GM19395 (cell line): Measurements from ENCODE around the gene RNF149.
A peak's percentile ranks its signal among the peaks of the same experiment; 100 is the strongest.
"Not testable (repeated sequence)": the region's sequence is repeated elsewhere in the genome, so short reads cannot be mapped to it uniquely, and the experiment has no call there.

ENCODE experiments used
- ATAC-seq: cut with Tn5 transposase; IDR thresholded peaks from one replicate; pipeline ENCODE4 v1.9.1; 2021; ENCODE audit warnings: mild to moderate bottlenecking, moderate library complexity; ENCODE audit not compliant: unreplicated experiment

The RNF149 gene

DNA sequence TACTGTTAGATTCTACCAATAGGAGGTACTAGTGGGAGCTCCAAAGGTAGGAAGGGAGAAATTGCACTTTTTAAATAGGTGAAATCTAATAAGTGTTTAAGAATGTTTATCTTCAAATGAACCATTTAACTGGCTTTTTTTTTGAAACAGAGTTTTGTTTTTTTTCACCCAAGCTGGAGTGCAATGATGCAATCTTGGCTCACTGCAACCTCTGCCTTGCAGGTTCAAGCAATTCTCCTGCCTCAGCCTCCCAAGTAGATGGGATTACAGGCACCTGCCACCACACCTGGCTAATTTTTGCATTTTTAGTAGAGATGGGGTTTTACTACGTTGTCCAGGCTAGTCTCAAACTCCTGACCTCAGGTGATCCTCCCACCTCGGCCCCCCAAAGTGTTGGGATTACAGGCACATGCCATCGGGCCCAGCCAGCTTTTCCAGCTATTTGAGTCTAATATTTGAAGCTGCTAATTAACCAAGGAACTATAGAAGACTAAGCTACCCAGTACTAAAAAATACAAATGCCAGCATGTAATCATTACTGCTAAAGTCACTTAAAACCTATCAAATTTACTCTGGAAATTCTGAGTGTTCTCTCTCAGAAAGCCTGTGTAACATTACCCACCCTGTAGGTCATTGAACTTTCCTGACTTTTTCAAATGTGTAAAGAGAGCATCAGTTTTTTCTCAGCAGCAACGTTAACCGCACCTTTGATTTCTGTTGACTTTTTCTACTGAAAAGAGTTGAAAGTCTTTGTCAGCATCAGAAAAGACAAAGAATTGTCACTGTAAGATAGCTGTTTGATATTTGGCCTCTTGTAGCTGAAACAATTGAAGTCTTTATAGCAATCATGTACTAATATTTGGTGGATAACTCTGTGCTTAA is 24.6 kb upstream of the RNF149 start:
- no peak for ATAC-seq

DNA sequence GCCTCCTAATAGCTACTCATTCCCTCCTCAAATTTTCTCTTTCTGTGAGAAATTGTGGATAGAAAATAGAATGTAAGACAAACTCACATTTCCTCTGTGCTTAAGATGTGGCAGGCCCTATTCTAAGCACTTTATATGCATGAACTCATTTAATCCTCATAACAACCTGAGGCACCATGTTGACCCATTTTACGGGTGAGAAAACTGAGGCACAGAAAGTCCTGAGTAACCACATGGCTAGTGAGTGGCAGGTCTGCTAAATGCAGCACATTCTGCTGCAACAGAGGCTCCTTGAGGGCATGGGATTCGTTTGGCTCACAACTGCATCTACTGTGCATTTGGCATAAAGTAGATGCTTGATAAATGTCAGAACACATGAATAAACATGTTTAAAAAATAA is 22.7 kb upstream of the RNF149 start:
- no peak for ATAC-seq

DNA sequence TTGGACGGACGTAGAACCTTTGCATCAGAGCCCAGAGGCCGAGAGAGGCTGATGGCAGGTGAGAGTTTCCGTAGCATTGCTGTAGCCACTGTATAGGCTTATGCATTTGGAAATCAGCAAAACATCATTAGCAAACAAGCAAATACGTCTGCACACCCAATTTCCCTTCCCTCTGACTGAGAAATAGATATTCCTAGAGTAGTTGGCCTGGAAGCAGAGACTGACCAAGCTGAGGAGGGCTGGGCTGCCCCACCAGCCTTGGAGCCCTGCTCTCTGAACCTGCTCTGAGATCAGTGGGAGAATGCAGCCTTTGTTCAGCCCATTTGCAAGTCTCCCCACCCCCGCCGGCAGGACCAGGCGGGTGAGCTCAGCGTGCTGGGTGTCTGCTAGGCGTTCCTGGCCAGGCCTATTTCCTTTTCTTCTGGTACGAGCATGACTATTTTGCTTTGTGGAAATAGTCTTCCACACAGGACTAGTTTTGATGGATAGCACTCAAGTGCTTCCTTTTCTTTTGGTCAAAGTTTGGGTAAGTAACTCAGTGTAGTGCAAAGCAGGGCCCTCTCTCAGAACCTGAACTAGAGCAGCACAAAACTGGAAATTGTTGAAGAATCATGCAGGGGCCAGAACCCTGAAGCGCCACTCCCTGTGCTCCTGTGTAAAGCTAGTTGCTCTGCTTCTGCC is 21.9 kb upstream of the RNF149 start:
- no peak for ATAC-seq

DNA sequence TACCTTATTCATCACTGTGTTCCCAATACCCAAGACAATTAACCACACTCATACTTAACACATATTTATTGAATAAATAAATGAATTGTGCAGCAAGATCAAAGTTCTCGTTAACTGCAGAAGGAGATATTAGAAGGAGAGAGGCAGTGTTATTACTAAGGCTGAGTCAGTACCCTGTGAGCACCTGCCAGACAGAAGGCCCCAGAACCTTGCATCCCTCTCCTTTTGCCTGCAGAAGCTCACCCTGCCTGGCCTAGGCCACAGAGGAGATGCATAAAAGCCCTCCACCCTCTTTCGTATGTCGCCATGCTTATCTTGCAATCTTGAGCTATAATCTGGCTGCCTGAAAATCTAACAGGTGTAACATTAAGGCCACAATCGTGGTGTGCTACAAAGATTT is 20.5 kb upstream of the RNF149 start:
- no peak for ATAC-seq

DNA sequence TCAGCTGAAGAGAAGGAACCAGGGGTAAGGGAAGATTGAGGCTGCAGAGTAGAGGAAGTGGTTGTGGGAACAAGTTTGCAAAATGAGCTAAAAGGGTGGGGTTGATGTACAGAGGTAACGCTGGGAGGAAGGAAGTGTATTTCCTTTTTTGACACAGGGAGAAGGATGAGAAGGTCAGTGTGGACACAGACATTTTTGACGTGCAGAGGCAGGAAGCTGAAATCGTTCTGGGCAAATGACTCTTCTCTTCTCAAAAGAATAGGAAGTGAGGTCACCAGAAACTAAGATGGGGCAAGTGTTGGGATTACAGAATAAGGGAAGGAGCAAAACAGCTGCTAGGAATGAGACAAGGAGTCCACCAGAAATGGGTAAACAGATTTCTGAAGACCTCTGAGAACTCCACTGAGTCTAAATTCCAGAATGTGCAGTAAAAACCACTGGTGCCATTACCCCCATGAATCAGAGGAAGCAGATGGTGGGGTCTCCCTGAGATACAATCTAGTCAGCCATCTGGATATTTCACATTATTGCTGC is 20.0 kb upstream of the RNF149 start:
- peak; percentile 58 for ATAC-seq

DNA sequence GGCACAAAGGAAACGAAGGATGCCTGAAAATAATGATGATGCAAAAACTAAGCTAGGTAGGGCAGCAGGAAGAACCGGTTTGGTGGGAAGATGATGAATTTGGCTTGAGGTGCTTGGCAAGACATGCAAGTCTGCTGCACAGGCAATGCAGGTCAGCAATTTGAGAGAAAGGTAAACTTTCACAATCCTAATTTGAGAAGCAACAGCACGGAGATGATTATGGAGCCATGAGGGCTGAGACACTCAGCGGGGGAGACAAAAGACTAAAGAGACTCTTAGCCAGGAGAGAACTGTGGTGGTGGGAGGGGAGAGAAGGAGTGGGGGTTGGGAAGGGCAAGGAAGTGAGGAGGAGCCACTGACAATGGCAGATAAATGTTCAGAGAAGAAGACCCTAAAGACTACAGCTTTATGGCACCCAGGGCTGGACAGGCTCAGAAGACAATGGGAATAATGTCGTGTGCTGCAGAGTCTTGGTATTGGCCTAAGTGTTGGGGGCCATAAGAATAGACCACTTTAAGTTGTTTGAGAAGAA is 19.4 kb upstream of the RNF149 start:
- ATAC-seq, result no peak

DNA sequence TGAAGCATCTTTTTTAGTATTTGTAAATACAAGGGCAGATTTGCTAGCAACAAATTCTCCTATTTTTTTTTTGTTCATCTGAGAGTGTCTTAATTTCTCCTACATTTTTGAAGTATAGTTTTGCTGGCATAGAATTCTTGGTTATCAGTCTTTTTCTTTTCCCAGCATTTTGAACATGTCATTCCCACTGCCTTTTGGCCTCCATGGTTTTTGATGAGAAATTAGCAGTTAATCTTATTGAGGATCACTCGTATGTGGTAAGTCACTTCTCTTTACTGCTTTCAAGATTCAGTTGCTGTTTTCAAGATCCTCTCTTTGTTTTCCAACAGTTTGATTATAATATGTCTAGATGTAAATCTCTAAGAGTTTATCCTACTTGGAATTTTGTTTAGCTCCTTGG is 16.9 kb upstream of the RNF149 start:
- no peak for ATAC-seq

DNA sequence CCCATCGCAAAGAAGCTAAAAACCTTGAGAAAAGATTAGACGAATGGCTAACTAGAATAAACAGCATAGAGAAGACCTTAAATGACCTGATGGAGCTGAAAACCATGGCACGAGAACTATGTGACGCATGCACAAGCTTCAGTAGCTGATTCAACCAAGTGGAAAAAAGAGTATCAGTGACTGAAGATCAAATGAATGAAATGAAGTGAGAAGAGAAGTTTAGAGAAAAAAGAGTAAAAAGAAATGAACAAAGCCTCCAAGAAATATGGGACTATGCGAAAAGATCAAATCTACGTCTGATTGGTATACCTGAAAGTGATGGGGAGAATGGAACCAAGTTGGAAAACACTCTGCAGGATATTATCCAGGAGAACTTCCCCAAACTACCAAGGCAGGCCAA is 8.1 kb upstream of the RNF149 start:
- ATAC-seq, result not testable (repeated sequence)

DNA sequence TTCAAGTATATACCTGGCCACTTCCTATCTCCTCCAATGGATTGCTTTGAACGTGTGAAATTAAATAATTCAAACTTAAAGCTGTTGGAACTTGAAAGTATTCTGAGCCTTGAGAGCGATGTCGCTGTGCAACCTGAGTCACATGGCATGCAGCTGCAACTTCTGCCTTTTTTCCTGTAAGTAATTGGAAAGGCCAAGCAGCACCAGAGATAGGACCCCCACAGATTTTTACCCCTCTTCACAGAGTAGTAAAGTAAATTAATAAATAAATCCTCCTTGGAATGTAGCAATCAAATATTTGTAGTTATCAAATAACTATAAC is 3.2 kb upstream of the RNF149 start:
- no peak for ATAC-seq

DNA sequence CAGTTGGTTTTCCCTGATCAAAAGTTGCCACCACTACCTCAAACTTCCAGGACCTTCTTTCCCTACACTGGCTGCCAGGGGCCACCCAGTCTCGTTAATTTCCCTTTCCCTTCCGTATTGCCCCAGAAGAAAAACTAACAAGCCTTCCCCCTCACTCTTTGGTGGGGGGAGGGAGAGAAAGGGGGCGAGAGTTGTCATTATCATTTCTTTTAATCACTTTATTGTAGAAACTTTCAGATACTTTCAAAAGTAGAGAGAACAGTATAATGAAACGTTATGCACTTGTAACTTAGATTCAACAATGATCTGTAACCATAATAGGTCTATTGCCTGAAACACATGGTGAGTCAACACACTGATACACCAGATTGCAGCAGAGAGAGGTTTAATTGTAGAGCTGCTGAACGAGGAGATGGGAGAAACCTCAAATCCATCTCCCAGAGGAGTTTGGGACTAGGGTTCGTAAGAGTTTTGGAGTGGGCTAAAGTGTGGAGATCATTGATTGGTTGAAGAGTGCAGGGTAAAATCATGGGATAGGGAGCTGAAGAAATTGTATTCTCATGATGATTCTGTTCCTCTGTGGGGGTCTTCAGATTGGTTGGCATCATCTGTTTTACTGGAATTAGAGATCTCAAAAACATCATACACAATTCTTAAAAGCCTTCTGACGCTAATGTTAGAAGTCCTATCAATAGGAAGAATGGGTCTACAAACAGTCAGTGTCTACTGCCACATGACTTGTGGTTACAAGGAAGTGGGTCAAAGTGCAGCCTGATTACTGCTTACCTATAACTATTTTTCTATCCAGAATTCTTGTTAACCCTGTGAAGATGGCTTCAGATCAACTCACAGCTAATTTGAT is 2.6 kb upstream of the RNF149 start:
- ATAC-seq, result no peak

DNA sequence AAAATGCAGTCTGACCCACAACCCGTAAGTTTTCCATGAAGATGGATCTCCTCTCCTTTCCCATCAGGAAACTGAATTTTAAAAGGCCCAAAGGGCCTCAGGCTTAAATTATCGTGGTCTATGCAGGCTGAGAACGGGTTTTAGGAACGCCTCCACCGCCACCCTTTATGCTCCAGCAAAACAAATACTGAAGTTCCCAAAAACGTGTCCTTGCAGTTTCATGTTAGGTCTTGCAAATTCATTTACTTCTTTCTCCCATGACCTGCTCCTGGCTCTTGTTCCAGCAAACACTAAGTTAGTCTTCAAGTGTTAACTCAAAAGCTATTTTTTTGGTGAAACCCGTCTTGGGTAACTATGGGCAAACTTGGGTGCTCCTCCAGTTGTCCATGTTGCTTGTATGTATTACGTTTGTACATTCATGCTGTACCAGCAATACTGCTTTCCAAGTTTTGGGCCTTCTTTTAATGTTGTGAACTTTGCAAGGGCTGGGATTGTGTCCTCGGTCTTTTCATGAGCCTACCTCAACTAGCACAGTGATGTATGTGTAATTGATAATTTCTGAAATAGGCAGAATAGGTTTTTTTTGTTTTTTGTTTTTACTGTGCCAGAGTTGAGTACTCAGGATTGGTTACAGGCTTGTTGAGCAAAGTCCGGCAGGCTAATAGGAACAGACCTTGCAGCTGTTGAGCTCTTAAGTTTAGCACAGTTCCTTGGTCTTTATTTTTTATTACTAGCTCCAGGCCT is 1.8 kb upstream of the RNF149 start:
- no peak for ATAC-seq

DNA sequence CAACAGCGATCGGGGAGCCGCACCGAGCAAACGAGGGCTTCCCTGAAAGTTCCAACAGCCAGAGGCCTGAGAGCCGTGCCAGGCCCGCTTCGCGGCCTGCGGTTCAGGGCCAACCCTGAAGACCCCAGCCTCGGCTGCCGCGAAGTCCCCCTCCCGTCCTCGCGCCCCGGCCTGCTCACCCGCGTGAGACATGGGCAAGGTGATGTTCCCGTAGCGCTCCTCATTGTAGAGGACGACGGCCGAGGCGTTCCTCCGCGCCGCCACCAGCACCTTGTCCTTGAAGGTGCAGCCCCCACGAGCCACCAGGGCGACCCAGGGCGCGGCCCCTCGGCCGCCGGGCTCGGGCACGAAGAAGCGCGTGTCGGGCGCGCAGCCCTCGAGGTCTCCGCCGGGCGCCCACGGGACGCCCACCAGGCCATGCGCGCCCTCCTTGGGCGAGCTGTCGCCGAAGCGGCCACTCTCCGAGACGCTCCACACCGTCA is 510 bp downstream of the RNF149 start:
- ATAC-seq, result peak; percentile 16

DNA sequence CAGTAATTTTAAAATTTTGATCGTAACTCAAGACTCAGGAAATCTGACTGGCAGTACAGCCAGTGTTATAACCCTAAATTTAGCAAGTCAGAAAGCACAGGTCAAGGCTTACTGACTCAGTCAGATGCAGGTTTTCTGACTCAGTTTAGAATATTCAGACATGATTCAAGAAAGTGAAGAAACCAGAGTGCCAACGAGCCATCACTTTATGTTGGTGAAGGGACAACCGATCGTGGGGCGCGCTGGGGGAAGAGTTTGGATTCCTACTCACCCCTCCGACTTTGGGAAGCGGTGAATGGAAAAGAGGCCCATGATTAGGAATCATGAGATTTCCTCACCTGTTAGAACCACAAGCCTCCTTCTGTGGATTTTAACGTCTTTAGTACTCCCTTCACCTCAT is 998 bp downstream of the RNF149 start:
- no peak for ATAC-seq

DNA sequence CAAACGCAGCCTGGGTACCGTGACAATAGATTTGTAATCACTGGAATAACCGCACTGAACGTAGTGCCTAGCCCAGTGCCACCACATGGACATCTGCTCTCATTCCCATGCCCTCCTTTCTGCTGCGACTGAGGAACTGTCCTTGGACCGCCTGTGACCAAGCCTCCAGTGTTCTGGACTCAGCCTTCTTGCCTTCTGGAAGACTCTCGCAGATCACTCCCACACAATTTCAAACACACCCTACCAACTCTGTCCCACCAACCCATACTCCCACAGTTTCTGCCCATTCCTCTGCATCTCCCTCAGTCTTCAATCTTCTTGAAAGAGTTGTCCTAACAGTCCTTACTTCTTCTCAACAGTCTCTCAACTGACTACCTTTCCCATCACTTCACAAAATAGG is 2.1 kb downstream of the RNF149 start:
- peak; percentile 22 for ATAC-seq

DNA sequence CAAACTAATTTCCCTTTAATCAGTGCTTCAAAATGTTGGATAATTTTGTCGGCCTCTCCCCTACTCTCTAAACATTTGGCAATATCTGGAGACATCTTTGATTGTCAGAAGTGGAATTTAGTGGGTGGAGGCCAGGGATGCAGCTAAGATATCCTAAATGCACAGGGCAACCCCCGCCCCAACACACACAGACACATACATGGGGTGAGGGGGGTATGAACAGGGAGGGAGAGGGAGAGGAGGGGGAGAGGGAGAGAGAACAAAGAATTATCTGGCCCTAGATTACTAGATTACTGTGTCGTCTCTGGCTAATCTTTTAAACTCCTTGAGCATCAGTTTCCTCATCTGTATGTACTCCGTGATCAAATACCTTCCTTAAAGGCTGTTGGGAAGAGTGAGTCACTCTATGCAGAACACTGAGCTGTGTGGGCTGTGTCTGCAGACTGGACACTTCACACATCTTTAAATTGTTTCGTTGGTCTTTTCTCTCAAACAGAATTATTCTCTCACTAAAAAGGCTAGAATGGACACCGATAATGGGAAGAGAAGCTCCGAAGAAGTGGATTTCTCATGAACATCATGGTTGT is 2.9 kb downstream of the RNF149 start:
- ATAC-seq, result no peak

DNA sequence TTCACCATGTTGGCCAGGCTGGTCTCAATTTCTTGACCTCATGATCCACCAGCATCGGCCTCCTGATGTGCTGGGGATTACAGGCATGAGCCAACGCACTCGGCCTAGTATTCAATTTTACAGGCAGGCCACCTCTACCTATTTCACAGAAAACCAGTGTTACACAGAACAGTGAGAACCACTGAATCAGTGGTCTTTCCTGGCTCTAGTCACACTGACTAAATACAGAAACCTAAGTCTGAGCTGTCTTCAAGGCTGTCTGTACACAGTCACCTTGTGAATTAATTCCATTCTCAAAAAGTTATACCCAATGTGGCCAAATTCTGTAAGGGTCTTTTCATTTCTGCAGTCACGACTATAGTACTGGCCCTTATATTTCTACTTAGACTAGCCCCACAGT is 3.5 kb downstream of the RNF149 start:
- no peak for ATAC-seq

DNA sequence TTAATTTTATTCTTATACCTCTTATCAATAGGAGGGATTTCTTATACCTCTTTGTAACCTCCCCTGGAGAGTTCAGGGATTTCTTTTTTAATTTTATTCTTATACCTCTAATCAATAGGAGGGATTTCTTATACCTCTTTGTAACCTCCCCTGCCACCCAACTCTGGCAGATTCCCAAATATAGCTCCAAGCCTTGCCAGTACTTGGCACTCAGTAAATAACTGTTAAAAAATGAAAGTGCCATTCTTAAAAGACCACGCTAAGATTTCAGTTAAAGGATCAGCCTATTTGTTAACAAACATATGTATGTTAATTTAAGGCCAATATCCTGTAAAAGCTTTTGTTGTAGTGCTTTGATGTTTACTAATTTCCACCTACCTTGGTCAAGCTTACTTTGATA is 4.8 kb downstream of the RNF149 start:
- ATAC-seq, result no peak

DNA sequence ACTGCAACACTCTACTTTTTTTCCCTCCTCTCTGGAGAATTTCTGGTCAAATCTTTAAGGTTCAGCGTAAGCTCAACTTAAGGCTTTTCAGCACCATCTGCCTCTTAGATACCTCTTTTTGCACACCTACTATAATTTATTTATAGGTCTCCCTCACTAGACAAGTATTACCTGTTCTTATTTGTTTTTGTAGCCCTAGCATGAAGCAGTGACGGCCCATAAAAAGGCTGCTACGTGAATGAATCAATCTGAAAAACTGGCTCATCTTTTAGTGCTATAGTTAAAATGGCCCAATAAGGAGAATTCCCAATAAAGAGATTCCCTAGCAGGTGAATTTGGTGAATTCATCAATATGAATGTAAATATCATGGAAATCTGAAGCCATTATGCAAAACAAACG is 6.5 kb downstream of the RNF149 start:
- no peak for ATAC-seq

DNA sequence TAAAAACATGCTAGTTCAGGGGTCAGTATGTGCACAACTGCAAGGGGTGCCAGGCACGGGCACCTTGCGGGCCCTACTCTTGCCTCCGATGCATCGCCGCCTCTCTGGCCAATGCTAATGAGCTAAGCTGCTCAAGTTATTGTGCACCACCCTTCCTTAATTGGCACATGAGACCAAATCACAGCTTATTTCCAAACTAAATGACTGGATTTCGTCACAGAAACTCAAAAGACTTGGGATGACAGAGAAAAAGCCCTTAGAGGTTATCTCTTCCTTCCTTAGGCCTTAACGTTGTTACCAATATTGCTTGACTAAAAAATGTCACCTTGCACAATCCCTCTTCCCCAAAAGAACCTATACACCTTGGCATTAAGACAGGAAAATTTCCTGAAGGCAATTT is 7.7 kb downstream of the RNF149 start:
- no peak for ATAC-seq

DNA sequence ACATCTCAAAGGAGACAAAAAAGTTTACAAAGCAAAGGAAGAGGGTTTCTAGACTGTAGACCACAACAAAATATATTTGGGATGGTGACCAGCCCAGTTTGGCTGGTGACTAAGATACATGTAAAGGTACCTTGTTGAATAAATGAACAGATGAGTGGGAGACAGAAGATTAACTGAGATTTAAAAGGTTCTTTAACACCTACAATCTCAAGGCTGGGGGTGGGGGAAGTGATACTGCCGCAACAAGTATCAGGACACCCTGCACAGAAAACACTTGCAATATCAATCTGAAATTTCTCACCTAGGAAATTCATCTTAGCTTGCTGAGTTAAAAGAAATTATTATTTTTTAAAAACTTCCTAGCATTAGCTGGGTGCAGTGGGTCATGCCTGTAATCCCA is 8.3 kb downstream of the RNF149 start:
- peak; percentile 54 for ATAC-seq
